GM10248 (cell line): ENCODE data around the gene SOWAHC.

Experiments used
- CTCF ChIA-PET: fragments of 300-600 bp; sonication (Branson Sonifier 250); formaldehyde crosslinking; extraction: SDS; loops from one replicate; lab custom pipeline; 2021; ENCODE audit warnings: antibody characterized with exemption; lab: Yijun Ruan, JAX
- POLR2A ChIA-PET: fragments of 350-650 bp; sonication (Branson Sonifier 250); formaldehyde crosslinking; extraction: SDS; loops from one replicate; lab custom pipeline; 2020; ENCODE audit warnings: antibody characterized with exemption; lab: Yijun Ruan, JAX
- DNase-seq: peaks from one replicate; pipeline ENCODE4 v3.0.0; 2012; ENCODE audit errors: extremely low spot score
- CTCF ChIP-seq: IDR thresholded peaks from 2 replicates; pipeline ENCODE4 v1.5.1; 2012; ENCODE audit warnings: mild to moderate bottlenecking, low read depth; ENCODE audit errors: extremely low read depth, missing control alignments, control extremely low read depth

Gene SOWAHC

DNA sequence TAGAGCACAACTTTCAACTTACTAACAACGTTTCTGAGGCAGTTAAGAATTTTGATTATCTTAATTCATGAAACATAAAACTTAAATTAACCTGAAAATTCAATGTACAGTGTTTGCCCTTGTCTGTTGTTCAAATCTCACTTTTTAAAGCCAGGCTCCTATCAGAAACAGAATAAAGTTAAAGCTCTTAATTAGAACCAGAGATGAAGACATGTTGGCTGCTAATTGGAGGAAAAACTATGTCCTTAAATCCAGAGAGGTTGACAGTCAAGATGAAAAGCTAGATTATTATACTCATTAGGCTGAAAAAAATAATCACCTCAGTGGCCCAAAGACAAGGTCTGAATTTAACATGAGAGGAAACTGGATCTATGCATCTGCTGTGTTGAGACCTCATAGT, 52.3 kb downstream of the SOWAHC start:
- no peak for DNase-seq
- CTCF ChIA-PET = interaction anchor here (1.4 kb wide), 1 partner anchor 120 kb away, joined by 9 read pairs; no protein-coding TSS in a partner anchor
- TF ChIP-seq CTCF = no peak
- POLR2A ChIA-PET = no interaction called here
